Head of caudate nucleus (tissue), 42 donors: ENCODE data around the gene ZNF22.

Source experiments
- DNase-seq, 42 donors: peaks; one replicate each; pipeline versions ENCODE4 v3.0.0 to v3.0.0-alpha.2; 2020 to 2021; ENCODE audit warnings: mixed read lengths in 7 of 42
- intact Hi-C: fragments of 100-400 bp; cut with DNase I; formaldehyde crosslinking; loops from one replicate; pipeline ENCODE4 v1.15.0; 2022

ZNF22 gene

GRCh38 chr10:44983066-44983894 is 17.4 kb upstream of the ZNF22 start:
- peak in 8 of 42 donors; percentile 9 to 32 (median 14) for DNase-seq

DNA sequence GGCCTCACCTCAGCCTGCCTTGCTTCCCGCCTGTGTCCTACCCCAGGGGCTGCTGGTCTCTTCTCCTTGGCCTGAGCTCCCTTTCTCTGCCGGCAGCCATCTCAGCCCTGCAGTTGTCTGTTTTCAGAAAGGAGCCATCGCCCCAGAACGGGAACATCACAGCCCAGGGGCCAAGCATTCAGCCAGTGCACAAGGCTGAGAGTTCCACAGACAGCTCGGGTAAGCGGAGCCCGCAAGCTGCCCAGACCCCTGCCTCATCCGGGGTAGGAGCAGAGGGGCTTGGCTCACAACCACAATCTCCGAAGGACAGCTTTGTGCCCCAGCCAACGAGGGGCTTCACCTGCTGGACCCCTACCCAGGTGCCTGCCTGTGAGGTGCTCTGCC is 16.8 kb upstream of the ZNF22 start:
- intact Hi-C loops = no loop called here
- peak in 3 of 42 donors; percentile 3 to 22 (median 7) for DNase-seq

More at GRCh38 chr10:44983066-44983894, 17.4 kb upstream of the ZNF22 start:
- intact Hi-C loops = no loop called here

- peak in 8 of 42 donors; percentile 5 to 37 (median 14) for DNase-seq
- intact Hi-C loops = no loop called here
These were observed 16.0 kb upstream of the ZNF22 start for GRCh38 chr10:44984671-44985101.

DNA sequence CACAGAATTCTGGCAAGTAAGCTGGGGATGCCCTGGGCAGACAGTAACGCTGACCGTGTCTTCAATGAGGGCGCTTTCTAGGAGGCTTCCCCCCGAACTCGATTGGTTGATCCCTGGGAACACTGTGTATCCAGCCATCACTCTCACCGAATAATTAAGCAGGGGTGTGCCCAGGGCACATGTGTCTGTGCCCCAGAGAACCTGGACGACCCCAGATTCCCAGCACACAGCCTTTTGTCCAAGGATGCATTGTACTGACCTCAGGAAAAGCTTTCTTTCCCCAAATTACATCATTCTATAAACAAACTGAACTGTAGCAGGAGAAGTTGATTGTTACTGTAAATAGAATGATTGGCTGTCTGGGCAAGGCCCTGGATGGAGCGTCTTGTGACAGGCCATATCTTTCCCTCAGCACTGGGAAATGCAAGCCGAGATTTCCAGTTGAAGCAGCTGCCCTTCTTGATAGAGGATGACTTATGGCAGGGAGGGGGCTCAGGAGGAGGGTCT is 15.5 kb upstream of the ZNF22 start:
- DNase-seq = peak in 5 of 42 donors; percentile 4 to 37 (median 20)
- intact Hi-C loops = no loop called here

GRCh38 chr10:44986179-44986578 is 14.5 kb upstream of the ZNF22 start:
- intact Hi-C loops = no loop called here
- peak in 6 of 42 donors; percentile 3 to 33 (median 10) for DNase-seq

- peak in 2 of 42 donors; percentile 10 to 29 for DNase-seq
- intact Hi-C loops = no loop called here
These were observed 14.1 kb upstream of the ZNF22 start for GRCh38 chr10:44986670-44987069.

DNA sequence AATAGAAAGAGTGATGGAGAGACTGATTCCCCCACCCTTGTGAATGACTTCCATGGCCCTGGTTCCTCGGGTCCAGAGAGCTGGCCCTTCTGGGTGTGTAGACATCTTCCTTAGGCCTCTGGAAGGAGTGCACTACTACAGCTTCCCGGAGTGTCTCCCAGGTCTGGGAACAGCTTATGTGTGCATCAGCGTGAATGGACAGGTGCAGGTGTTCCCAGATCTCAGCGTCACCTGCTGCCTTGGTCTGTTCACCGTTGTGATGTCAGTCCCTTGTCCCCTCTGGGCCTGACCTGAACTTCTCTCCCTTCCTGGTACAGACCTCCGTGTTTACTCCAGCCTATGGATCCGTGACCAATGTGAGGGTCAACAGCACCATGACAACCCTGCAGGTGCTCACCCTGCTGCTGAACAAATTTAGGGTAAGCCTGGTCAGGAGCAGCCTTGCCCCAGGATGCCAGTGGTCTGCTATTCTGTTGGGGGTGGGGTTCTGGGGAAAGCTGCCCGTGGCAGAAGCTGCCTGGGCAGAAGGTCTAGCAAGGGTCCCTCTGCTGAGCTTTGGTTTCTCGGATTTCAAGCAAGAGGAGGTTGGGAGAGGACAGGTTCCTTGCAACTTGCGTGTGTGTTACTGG is 11.7 kb upstream of the ZNF22 start:
- intact Hi-C loops = no loop called here
- DNase-seq = peak in 10 of 42 donors; percentile 1 to 32 (median 12)

DNA sequence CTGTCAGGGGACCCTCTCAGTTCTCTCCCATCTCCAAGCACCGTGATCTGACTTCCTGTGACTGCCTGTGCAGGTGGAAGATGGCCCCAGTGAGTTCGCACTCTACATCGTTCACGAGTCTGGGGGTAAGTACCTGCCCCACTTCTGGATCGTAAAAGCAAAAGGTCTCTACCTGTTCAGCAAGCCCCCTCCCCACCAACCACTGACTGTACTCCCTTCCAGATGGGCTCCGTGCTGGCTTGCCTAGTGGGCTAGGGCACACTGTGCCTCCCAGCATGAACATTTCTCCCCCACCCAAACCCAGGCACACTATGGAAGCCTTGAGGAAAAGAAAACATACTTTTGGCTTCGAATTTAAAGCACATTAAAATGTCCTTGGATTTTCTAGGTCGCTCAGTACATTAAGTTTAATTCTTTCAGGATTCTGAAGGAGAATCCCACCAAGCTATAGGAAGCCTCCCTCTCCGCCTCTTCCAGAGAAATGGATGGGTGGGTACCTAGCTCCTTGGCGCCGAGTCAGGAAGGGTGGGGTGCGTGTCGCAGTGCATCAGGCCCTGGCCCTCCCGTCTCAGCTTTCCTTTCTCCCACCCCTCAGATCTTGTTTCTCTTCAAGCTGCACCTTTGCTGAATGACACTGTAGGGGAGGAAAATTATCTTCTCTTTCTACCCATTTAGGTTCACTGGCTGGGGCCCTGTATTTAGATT is 11.0 kb upstream of the ZNF22 start:
- intact Hi-C loops = no loop called here
- peak in 8 of 42 donors; percentile 0 to 39 (median 8) for DNase-seq

DNA sequence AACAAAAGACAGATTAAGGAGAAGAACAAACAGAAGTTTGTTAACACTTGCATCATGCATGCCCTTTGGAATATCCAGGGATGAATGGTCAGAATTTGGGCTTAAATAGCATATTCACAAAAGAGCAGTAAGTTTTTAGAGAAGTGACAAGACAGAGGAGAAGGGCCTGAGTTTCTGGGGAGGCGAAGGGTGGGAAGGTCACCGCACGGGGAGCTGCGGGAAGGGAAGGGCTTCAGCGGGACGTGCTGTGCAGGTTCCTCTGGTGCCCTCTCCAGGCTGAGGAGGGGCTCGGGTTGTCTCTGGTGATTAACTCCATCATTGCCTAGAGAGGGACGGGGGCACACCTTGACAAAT is 10.4 kb upstream of the ZNF22 start:
- DNase-seq = peak in 6 of 42 donors; percentile 6 to 45 (median 12)
- intact Hi-C loops = no loop called here

GRCh38 chr10:44990965-44991364 is 9.8 kb upstream of the ZNF22 start:
- intact Hi-C loops = no loop called here
- DNase-seq = peak in 4 of 42 donors; percentile 0 to 27 (median 10)

- DNase-seq = peak in 5 of 42 donors; percentile 3 to 48 (median 11)
- intact Hi-C loops = no loop called here
These were observed 9.2 kb upstream of the ZNF22 start for GRCh38 chr10:44991571-44991970.

DNA sequence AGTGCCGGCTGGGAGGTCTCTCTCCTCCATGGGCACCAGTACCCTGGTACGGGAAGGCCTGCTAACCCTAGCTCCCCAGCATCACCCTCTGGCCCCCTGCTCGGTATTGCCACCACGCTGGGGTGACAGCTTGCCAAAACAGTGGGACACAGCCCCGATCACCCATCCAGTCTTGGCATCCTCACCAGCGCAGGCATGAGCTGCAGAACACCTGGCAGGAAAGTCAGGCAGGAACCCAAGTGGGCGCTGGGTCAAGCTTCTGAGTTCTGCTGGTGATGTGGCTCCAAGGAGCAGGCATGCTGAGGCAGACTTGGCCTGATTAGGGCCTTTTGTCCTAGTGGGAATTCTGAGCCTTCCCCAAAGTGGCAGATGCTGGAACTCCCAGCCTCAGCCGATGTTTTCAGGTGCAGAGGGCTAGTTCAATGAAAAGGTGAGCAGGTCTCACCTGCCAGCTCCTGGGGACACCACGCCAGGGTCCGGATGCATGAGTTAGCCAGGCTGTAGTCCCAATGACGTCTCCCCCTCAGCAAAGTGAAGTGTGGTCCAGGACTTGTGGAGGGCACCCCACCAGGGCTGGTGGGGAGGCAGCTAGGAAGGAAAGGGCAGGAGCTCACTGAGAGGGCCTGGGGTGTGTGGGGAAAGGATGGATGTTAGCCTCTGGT is 8.5 kb upstream of the ZNF22 start:
- intact Hi-C loops = no loop called here
- DNase-seq = peak in 9 of 42 donors; percentile 6 to 49 (median 40)

DNA sequence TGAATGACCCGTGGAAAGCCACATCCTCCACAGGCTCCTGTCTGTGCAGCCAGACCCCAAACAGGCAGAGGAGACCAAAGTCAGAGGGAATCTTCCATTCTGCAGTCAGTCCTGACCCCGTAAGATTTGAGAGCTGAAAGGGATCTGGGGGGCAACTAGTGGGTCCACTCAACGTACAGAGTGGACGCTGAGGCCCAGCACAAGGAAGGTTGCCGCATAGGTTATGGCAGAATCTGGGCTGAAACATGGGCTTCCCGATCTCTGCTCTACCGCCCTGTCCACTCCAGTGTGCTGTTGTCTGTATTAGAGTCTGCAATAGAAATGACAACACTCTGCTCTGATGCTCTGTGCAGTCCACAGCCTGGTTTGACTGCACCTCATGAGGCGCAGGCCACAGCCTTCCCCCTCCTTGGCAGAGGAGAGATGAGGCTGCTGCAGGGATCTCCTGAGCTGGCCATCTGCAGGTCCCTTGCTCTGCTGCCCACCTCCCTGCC is 7.9 kb upstream of the ZNF22 start:
- DNase-seq = peak in 4 of 42 donors; percentile 6 to 34 (median 11)
- intact Hi-C loops = no loop called here

- intact Hi-C loops = no loop called here
- peak in 5 of 42 donors; percentile 5 to 43 (median 16) for DNase-seq
These were observed 7.3 kb upstream of the ZNF22 start for GRCh38 chr10:44993226-44993921.

DNA sequence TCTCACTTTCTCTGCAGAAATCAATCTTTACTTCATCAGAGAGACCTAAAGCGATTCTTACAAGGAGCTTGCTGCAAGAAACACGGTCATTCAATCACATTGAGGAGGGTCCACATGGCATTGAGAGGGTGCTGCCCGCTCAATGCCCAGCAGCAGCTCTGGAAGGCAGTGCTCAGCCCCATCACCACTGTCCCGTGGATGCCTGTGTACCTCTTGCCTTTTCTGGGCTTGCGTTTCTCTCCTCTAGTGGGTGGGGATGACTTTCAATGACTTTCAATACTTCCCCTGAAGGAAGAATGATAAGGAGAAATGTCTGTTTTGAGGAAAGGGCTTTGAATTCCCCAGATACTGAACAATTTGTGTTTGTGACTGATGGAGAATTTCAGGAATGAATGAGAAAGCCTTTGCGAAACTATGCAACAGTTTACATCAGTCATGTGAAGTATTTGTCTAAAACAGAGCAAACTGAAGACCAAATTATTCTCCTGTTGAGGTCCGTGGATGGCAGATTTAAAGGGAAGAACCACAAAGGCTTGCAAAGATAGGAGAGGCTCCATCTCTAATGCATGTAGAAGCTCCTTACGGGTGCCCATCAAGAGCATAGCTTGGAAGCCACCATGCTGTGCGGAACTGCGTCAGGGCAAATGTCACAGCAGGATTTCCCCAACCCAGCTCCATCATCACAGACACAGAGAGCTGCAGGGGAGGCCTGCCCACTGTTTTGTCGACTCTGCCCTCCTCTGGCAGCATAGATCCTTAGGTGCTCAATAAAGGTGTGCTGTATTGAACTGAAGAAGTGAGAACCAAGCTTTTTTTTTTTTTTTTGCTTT is 6.6 kb upstream of the ZNF22 start:
- DNase-seq = peak in 1 of 42 donors; percentile 37
- intact Hi-C loops = no loop called here

GRCh38 chr10:44994752-44995530 is 5.8 kb upstream of the ZNF22 start:
- DNase-seq = peak in 3 of 42 donors; percentile 35 to 44 (median 41)
- intact Hi-C loops = no loop called here

- no peak for DNase-seq
- intact Hi-C loops = no loop called here
These were observed 5.2 kb upstream of the ZNF22 start for GRCh38 chr10:44995581-44995913.
